DND-41 (cell line): ENCODE results near the gene NUMA1.

ENCODE experiments used
- ATAC-seq: fragments of 200-7000 bp; cut with Tn5 transposase; 3 replicates; pipeline ENCODE4 v1.9.1; 2021; ENCODE audit warnings: low read depth; ENCODE audit not compliant: insufficient read depth
- DNase-seq: peaks from one replicate; pipeline ENCODE4 v3.0.0-alpha.2; 2020
- H2AFZ ChIP-seq: 2 replicates; pipeline ENCODE4 v1.6.0; 2012; ENCODE audit warnings: low read depth, low read length
- H3K27ac ChIP-seq: 2 replicates; pipeline ENCODE4 v1.5.1; 2012; ENCODE audit warnings: low read length, inconsistent platforms
- H3K27me3 ChIP-seq: fragments of 200-600 bp; sonication (generic); 2 replicates; pipeline ENCODE4 v1.6.0; 2012; ENCODE audit warnings: low read length, mild to moderate bottlenecking, inconsistent platforms; ENCODE audit not compliant: insufficient read depth, poor library complexity
- H3K36me3 ChIP-seq: 2 replicates; pipeline ENCODE4 v1.5.1; 2012; ENCODE audit warnings: low read length, inconsistent platforms; ENCODE audit not compliant: insufficient read depth
- H3K4me1 ChIP-seq: 2 replicates; pipeline ENCODE4 v1.5.1; 2012; ENCODE audit warnings: mild to moderate bottlenecking, low read length; ENCODE audit not compliant: insufficient read depth
- H3K4me2 ChIP-seq: 2 replicates; pipeline ENCODE4 v1.6.0; 2012; ENCODE audit warnings: mild to moderate bottlenecking, moderate library complexity, low read length, inconsistent platforms; ENCODE audit not compliant: insufficient read depth
- H3K4me3 ChIP-seq, 2 experiments: fragments of 200-600 bp in 1 of 2; shearing (Covaris generic) in 1 of 2; 2 replicates each; pipeline ENCODE4 v1.5.1; 2012 to 2016; ENCODE audit warnings: inconsistent platforms in 2 of 2, low read length in 2 of 2, mild to moderate bottlenecking in 2 of 2, low read depth in 1 of 2, moderate library complexity in 1 of 2
- H3K79me2 ChIP-seq: 2 replicates; pipeline ENCODE4 v1.6.0; 2012; ENCODE audit warnings: low read length, inconsistent platforms; ENCODE audit not compliant: insufficient read depth
- H3K9ac ChIP-seq: 2 replicates; pipeline ENCODE4 v1.6.0; 2012; ENCODE audit warnings: low read depth, mild to moderate bottlenecking, inconsistent platforms, low read length, moderate library complexity
- H3K9me3 ChIP-seq: 2 replicates; pipeline ENCODE4 v1.5.1; 2012; ENCODE audit warnings: low read length, moderate library complexity, mild to moderate bottlenecking, inconsistent platforms; ENCODE audit not compliant: insufficient read depth, severe bottlenecking
- H4K20me1 ChIP-seq: 2 replicates; pipeline ENCODE4 v1.6.0; 2012; ENCODE audit warnings: low read length; ENCODE audit not compliant: insufficient read depth
- CTCF ChIP-seq: IDR thresholded peaks from 2 replicates; pipeline ENCODE4 v1.5.1; 2012; ENCODE audit warnings: borderline replicate concordance, low read length, moderate library complexity, mild to moderate bottlenecking; ENCODE audit not compliant: poor library complexity, severe bottlenecking; ENCODE audit errors: extremely low read depth
- EZH2 ChIP-seq: IDR thresholded peaks from 3 replicates; pipeline ENCODE4 v1.6.1; 2012; ENCODE audit warnings: borderline replicate concordance, low read depth, mild to moderate bottlenecking, moderate library complexity, low read length, inconsistent platforms; ENCODE audit not compliant: severe bottlenecking

Gene NUMA1

GRCh38 chr11:71988050-71988449 is 92.3 kb downstream of the NUMA1 start:
- H3K27ac ChIP-seq: no peak overlapping the region
- no peak overlapping the region for H3K9ac ChIP-seq
- peaks cover 32% of the 10 kb centered on the region for H3K36me3 ChIP-seq
- no peak for DNase-seq
- no peak overlapping the region for H2AFZ ChIP-seq
- H3K4me2 ChIP-seq: no peak overlapping the region
- H3K4me1 ChIP-seq: no peaks in the 10 kb centered on the region
- TF ChIP-seq EZH2 (no peak), CTCF (no peak)
- no peak for ATAC-seq
- no peaks in the 10 kb centered on the region for H3K27me3 ChIP-seq
- H3K79me2 ChIP-seq: no peaks in the 10 kb centered on the region
- no peaks in the 10 kb centered on the region; the same call in 1 of the 2 replicates for H4K20me1 ChIP-seq
- H3K9me3 ChIP-seq: no peaks in the 10 kb centered on the region
- H3K4me3 ChIP-seq: no peak overlapping the region

GRCh38 chr11:71987521-71987920 is 92.8 kb downstream of the NUMA1 start:
- Histone ChIP-seq H3K27me3 (no peaks in the 10 kb centered on the region), H3K36me3 (peaks cover 37% of the 10 kb centered on the region), H3K4me3 (no peak overlapping the region), H3K79me2 (no peaks in the 10 kb centered on the region), H3K27ac (no peak overlapping the region), H2AFZ (no peak overlapping the region), H3K9me3 (no peaks in the 10 kb centered on the region), H3K9ac (no peak overlapping the region), H4K20me1 (no peaks in the 10 kb centered on the region; the same call in 1 of the 2 replicates), H3K4me2 (no peak overlapping the region), H3K4me1 (no peaks in the 10 kb centered on the region)
- DNase-seq (no peak), ATAC-seq (no peak)
- TF ChIP-seq CTCF (no peak), EZH2 (no peak)

- Histone ChIP-seq H4K20me1 (no peaks in the 10 kb centered on the region; the same call in 1 of the 2 replicates), H3K27ac (no peak overlapping the region), H3K36me3 (peaks cover 49% of the 10 kb centered on the region), H3K4me3 (no peak overlapping the region), H3K9me3 (no peaks in the 10 kb centered on the region), H3K9ac (no peak overlapping the region), H3K4me1 (no peaks in the 10 kb centered on the region), H3K79me2 (no peaks in the 10 kb centered on the region), H3K4me2 (no peak overlapping the region), H3K27me3 (no peaks in the 10 kb centered on the region), H2AFZ (no peak overlapping the region)
- ATAC-seq (no peak), DNase-seq (no peak)
- TF ChIP-seq CTCF (no peak), EZH2 (no peak)
Observed at GRCh38 chr11:71986131-71986530, 94.2 kb downstream of the NUMA1 start.

- H3K79me2 ChIP-seq: no peaks in the 10 kb centered on the region
- peaks cover 40% of the 10 kb centered on the region; the same call in 1 of the 2 replicates for H3K36me3 ChIP-seq
- H3K9ac ChIP-seq: no peak overlapping the region
- no peaks in the 10 kb centered on the region for H3K4me1 ChIP-seq
- H3K4me2 ChIP-seq: no peak overlapping the region
- no peaks in the 10 kb centered on the region; the same call in 1 of the 2 replicates for H4K20me1 ChIP-seq
- H3K4me3 ChIP-seq: no peak overlapping the region
- DNase-seq: no peak
- H2AFZ ChIP-seq: no peak overlapping the region
- TF ChIP-seq CTCF (no peak), EZH2 (no peak)
- H3K27ac ChIP-seq: no peak overlapping the region
- ATAC-seq: no peak
- H3K9me3 ChIP-seq: no peaks in the 10 kb centered on the region
- no peaks in the 10 kb centered on the region for H3K27me3 ChIP-seq
Observed at GRCh38 chr11:71979602-71980001, 100.7 kb downstream of the NUMA1 start.
